NT2/D1 (cell line): ENCODE results near the gene OR52E4.

Source experiments
- SUZ12 ChIP-seq: IDR thresholded peaks from 2 replicates; pipeline ENCODE4 v1.6.1; 2011; ENCODE audit not compliant: insufficient read length, insufficient read depth; ENCODE audit errors: extremely low read depth
- YY1 ChIP-seq: IDR thresholded peaks from 2 replicates; pipeline ENCODE4 v1.6.1; 2011; ENCODE audit not compliant: insufficient read length, insufficient read depth
- ZNF274 ChIP-seq: IDR thresholded peaks from 2 replicates; pipeline ENCODE4 v1.6.1; 2011; ENCODE audit warnings: mild to moderate bottlenecking, low read depth, low read length

GRCh38 chr11:5928271-5928670 lies 47.8 kb downstream of the OR52E4 start:
- TF ChIP-seq ZNF274 (no peak), SUZ12 (no peak), YY1 (no peak)
